HS-27A (cell line): ENCODE results near the gene OR2F2.

Experiments
- DNase-seq: peaks from one replicate; pipeline ENCODE4 v3.0.0-alpha.2; 2012; ENCODE audit warnings: low read depth, missing footprints

OR2F2 gene

GRCh38 chr7:143914938-143915652 lies 19.9 kb upstream of the OR2F2 start:
- no peak for DNase-seq

DNA sequence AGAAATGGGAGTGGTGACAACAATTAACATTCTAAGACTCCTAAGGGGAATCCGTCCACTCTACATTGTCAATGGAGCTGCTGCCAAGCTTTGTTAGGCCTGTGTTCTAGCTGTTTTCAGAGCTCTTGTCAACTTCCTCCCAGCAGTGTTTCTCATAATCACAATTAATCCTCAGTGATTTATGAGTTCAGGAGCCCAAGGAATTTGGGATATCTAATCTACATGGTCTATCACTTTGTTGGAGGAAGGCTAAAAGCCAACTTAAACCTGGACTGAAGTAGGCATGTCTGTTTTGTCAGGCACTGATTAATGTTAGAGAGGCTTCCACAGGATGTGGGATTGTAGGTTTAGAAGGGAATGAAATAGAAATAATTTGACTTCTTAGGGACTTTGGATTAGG lies 10.2 kb upstream of the OR2F2 start:
- no peak for DNase-seq

GRCh38 chr7:143929224-143929920 lies 5.7 kb upstream of the OR2F2 start:
- DNase-seq: no peak

GRCh38 chr7:143931739-143932138 lies 3.3 kb upstream of the OR2F2 start:
- DNase-seq: no peak

DNA sequence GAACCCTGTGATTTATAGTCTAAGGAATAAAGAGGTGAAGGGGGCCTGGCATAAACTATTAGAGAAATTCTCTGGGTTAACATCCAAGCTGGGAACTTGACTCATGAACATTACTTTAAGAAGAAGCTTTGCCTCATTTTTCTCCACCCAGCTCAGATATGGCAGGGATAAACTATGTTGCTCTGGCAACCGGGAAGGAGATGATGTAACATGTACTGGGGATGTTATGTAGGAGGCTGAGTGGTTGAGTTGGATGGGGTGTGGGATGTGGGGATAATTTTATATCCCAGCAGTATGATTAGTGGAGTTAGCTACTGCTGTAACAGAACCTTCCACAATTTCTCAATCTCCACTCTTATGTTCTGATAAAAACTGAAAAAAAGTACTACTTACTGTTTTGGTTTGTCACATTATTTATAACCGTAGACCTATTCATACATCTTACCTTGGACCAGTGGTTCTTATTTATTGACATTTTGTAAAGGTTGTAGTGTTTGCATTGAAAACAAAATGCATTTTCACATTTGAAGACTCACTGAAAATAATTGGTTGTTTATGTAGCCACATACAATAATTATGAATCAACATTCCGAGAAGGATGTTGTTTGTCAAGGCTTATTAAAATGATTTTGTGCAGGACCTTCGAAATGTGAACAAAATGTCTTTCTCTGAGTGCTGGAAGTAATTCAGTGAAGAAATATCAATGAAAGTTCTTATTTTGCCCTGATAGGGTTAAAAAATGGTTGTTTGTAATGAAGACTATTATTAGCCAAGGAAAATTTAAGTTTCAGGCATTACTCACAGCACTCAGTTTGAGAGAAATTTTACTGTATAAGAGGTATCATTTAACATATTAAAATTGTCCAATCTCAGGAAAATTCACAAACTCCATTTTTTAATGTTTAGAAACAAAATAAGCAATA lies 1.3 kb downstream of the OR2F2 start:
- DNase-seq: peak; percentile 12

DNA sequence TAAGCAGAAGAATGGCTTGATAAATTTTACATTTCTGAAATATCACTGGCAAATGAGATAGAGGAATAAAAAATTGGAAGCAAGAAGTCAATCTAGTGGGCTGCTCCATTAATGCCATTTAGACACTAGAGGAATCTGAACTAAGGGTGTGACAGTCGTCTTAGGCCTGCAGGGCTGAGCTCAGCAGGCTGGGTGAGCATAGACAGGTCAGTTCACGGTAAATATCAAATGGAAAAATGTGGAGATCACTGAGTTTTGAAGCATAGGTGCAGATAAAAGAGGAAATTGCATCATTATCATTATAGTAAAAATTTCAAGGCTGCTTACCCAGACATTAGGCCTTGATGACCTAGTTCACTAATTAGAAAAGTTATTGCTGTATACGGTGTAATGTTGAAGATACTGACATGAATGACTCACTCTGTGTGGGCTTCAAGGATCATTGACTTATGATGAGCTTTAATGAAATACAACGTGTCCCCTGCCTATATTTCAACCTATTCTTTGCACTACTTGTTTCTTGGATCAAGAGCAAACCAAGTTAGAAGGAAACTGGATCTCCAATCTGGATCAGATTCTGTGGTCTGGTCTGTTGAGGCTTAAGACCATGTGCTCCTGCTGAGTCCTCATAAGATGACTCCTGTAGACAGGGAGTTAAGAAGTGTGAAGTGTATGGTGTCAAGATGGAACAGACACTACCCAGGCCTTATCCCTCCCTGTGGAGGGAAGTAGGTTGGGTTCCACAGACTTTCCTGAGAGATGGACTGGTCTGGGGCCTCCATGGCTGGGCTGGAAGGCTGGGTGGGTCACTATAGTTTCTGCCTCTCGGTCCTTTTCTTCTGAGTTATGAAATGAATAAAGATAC lies 3.6 kb downstream of the OR2F2 start:
- no peak for DNase-seq

DNA sequence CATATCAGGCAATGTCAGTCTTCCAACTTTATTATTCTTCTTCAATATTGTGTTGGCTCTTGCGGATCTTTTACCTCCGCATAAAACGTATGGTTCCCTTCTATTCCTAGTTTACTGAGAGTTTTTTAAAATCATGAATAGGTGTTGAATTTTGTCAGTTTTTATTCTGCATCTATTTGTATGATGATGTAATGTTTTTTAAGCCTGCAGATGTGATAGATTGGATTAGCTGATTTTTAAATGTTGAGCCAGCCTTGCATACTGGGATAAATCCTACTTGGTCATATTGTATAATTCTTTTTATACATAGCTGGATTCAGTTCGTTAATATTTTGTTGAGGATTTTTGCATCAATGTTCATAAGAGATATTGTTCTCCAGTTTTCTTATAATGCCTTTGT lies 10.4 kb downstream of the OR2F2 start:
- DNase-seq: no peak

- no peak for DNase-seq
Observed at GRCh38 chr7:143947111-143947510, 12.1 kb downstream of the OR2F2 start.

- no peak for DNase-seq
Observed at GRCh38 chr7:143948733-143949132, 13.7 kb downstream of the OR2F2 start.

DNA sequence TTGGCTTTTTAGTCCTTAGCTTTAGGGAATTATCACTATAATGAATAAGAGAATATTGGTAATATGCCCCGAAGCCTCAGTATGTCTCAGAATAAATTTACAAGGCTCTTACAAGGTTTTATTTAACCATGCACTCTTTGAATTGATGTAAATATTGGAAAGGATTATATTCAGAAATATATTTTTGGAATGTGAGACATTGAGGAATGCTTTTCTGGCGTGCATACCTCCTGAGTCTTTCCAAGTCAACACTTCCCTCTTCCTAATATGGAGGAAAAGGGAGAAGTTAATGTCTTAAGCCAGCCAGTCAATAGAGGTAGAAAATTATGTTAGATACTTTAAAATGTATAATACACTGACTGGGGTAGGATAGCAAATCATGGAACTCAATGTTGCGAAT lies 18.4 kb downstream of the OR2F2 start:
- DNase-seq: no peak

GRCh38 chr7:143954135-143954534 lies 19.1 kb downstream of the OR2F2 start:
- DNase-seq: no peak

DNA sequence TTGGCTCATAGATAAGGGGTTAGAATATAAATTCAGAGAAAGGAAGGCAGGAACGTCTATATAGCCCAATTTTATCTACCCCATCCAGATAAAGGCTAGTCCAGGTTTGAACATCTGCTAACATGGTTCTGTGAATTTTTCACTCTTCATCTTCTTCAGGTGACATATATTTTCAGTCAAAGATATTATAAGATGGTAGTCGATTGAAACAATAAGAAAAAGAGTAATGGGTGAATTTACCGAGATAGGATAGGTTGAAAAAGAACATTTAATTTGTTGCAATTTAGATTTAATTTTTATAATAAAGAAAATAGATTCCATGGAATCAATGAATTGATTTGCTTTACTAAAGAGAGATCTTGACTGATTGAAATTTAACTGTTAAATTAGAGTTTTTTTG lies 19.5 kb downstream of the OR2F2 start, which contains the start of gene OR2F1:
TSS of gene OR2F1 (plus strand) at position 301 of the 400 bp plus-strand sequence. CDS start 5,127 bp downstream, outside the sequence.
- no peak for DNase-seq

GRCh38 chr7:143958781-143959180 lies 23.7 kb downstream of the OR2F2 start:
- no peak for DNase-seq

- no peak for DNase-seq
Observed at GRCh38 chr7:143960813-143961610, 26.0 kb downstream of the OR2F2 start.

GRCh38 chr7:143965280-143965679 lies 30.2 kb downstream of the OR2F2 start:
- DNase-seq: no peak

DNA sequence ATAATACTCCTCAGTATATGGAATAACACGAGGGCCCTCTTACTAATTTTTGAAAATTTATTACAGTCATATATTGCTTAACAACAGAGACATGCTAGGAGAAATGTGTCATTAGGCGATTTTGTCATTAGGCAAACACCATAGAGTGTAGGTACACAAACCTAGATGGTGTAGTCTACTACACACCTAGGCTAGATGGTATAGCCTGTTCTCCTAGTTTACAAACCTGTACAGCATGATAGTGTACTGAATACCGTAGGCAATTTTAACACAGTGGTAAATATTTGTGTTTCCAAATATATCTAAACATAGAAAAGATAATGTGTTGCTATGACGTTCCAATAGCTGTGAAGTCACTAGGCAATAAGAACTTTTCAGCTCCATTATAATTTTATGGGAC lies 32.4 kb downstream of the OR2F2 start:
- no peak for DNase-seq

GRCh38 chr7:143973870-143974416 lies 38.9 kb downstream of the OR2F2 start:
- DNase-seq: no peak

DNA sequence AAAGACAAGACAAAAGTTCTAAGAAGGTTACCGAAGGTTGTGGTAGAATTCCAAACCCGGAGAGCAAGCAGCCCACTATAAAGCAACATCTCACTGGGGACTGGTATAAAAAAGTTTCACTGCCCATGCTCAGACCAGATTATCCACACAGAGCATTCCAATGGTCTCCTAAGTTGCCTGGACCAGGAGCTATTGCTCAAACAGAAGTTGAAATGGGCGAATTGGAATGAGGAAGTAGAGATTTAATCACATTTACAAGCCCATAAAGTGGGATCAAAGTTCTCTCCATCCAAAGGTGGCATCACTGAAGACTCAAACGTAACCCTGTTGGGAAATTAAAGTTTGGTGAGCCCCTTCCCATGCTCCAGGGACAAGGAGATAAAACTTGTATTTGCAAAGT lies 39.4 kb downstream of the OR2F2 start:
- DNase-seq: no peak

- DNase-seq: no peak
Observed at GRCh38 chr7:143975617-143976016, 40.6 kb downstream of the OR2F2 start.

DNA sequence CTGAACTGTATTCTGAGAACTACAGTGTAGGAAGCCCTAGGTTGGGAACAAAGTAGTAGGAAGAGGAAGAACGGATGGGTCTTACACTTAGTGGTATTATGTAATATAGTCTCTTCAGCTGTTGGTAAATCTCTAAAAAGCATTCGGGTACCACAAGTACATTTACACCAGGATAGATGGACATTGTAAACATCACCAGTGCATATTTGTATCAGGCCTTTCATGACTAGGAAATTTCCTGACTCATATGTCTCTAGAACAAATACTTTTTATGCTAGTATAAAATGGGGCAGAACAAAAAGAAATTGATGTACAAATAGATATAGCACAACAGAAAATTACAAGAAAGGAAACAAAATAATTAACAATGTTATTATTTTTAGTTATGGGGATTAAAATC lies 43.6 kb downstream of the OR2F2 start:
- no peak for DNase-seq
